WTC11 (cell line): ENCODE results near the gene KCNJ15. TPM values are rescaled to one million over a fixed set of nuclear protein-coding genes. Genes with fewer than 3 reads are reported as not detected.

Experiments used
- ATAC-seq: fragments of 200-7000 bp; cut with Tn5 transposase; 2 replicates; pipeline ENCODE4 v1.10.0; 2021; ENCODE audit warnings: mild to moderate bottlenecking, moderate library complexity
- CTCF ChIA-PET: fragments of 300-600 bp; sonication (Branson Sonifier 250); formaldehyde crosslinking; loops from one replicate; lab custom pipeline; 2021; ENCODE audit warnings: antibody characterized with exemption; lab: Charles Lee
- POLR2A ChIA-PET: fragments of 350-600 bp; sonication (Branson Sonifier 250); formaldehyde crosslinking; loops from one replicate; lab custom pipeline; 2021; ENCODE audit warnings: antibody characterized with exemption; lab: Charles Lee
- DNase-seq: peaks from one replicate; pipeline ENCODE4 v3.0.0; 2021; ENCODE audit warnings: low spot score
- H3K27ac Mint-ChIP-seq: 2 replicates; pipeline ENCODE4 v1.8.0; 2021; ENCODE audit warnings: mixed read lengths
- H3K27me3 Mint-ChIP-seq: 2 replicates; pipeline ENCODE4 v1.8.0; 2021; ENCODE audit warnings: low read depth, mild to moderate bottlenecking, moderate library complexity, mixed read lengths
- H3K36me3 Mint-ChIP-seq: 2 replicates; pipeline ENCODE4 v1.8.0; 2021; ENCODE audit warnings: mixed read lengths
- H3K4me1 Mint-ChIP-seq: 2 replicates; pipeline ENCODE4 v1.8.0; 2022; ENCODE audit warnings: mixed read lengths
- H3K4me3 Mint-ChIP-seq: 2 replicates; pipeline ENCODE4 v1.8.0; 2021; ENCODE audit warnings: mild to moderate bottlenecking, moderate library complexity, mixed read lengths
- H3K9me3 Mint-ChIP-seq: 2 replicates; pipeline ENCODE4 v1.8.0; 2021; ENCODE audit warnings: mixed read lengths
- E2F1 ChIP-seq: sonication (generic); formaldehyde crosslinking; IDR thresholded peaks from 2 replicates; pipeline ENCODE4 v1.8.0; 2022; ENCODE audit warnings: mild to moderate bottlenecking, missing genetic modification reagents
- FOXP4 ChIP-seq: sonication (generic); formaldehyde crosslinking; IDR thresholded peaks from 2 replicates; pipeline ENCODE4 v1.8.0; 2022; ENCODE audit warnings: mild to moderate bottlenecking, missing genetic modification reagents
- GTF2I ChIP-seq: fragments of 250-450 bp; sonication (Bioruptor Pico); conservative IDR thresholded peaks from 2 replicates; pipeline ENCODE4 v1.4.0; 2021; ENCODE audit warnings: mild to moderate bottlenecking
- HMGA2 ChIP-seq: fragments of 250-450 bp; sonication (Bioruptor Pico); IDR thresholded peaks from 2 replicates; pipeline ENCODE4 v1.4.0; 2021; ENCODE audit warnings: mild to moderate bottlenecking, moderate library complexity
- IRF2 ChIP-seq: sonication (generic); formaldehyde crosslinking; IDR thresholded peaks from 2 replicates; pipeline ENCODE4 v1.8.0; 2022; ENCODE audit warnings: low read depth, missing genetic modification reagents, borderline replicate concordance
- JAZF1 ChIP-seq: fragments of 250-450 bp; sonication (Bioruptor Pico); IDR thresholded peaks from 2 replicates; pipeline ENCODE4 v1.9.0; 2021; ENCODE audit warnings: moderate library complexity, mild to moderate bottlenecking, inconsistent platforms
- NR3C1 ChIP-seq: sonication (generic); formaldehyde crosslinking; conservative IDR thresholded peaks from 2 replicates; pipeline ENCODE4 v1.8.1; 2023; ENCODE audit warnings: low read depth, mild to moderate bottlenecking, missing genetic modification reagents
- SMAD4 ChIP-seq: sonication (generic); formaldehyde crosslinking; IDR thresholded peaks from 2 replicates; pipeline ENCODE4 v1.8.0; 2022; ENCODE audit warnings: mild to moderate bottlenecking, missing genetic modification reagents
- TCF7 ChIP-seq: sonication (generic); formaldehyde crosslinking; IDR thresholded peaks from 2 replicates; pipeline ENCODE4 v1.8.0; 2022; ENCODE audit warnings: mild to moderate bottlenecking, low read depth, missing genetic modification reagents, moderate library complexity
- ZNF219 ChIP-seq: sonication (generic); formaldehyde crosslinking; IDR thresholded peaks from 2 replicates; pipeline ENCODE4 v1.8.0; 2023; ENCODE audit warnings: missing genetic modification reagents, mild to moderate bottlenecking, borderline replicate concordance
- ZNF263 ChIP-seq: sonication (generic); formaldehyde crosslinking; IDR thresholded peaks from 2 replicates; pipeline ENCODE4 v1.8.1; 2022; ENCODE audit warnings: low read depth, mild to moderate bottlenecking, moderate library complexity, missing genetic modification reagents
- ZNF317 ChIP-seq: sonication (generic); formaldehyde crosslinking; IDR thresholded peaks from 2 replicates; pipeline ENCODE4 v1.8.1; 2023; ENCODE audit warnings: low read depth, mild to moderate bottlenecking, moderate library complexity, missing genetic modification reagents, borderline replicate concordance
- ZNF416 ChIP-seq: fragments of 250-450 bp; sonication (Bioruptor Pico); IDR thresholded peaks from 2 replicates; pipeline ENCODE4 v1.9.0; 2021; ENCODE audit warnings: mild to moderate bottlenecking, inconsistent platforms
- ZNF423 ChIP-seq: fragments of 250-450 bp; sonication (Bioruptor Pico); IDR thresholded peaks from 2 replicates; pipeline ENCODE4 v2.1.2; 2022; ENCODE audit warnings: mild to moderate bottlenecking, moderate library complexity
- ZNF671 ChIP-seq: fragments of 250-450 bp; sonication (Bioruptor Pico); IDR thresholded peaks from 2 replicates; pipeline ENCODE4 v1.8.0; 2021; ENCODE audit warnings: mild to moderate bottlenecking
- total RNA-seq: library from RNA; stranded (reverse); gene quantifications from 3 replicates; pipeline ENCODE4 v1.2.3, GENCODE V29; 2021
- TF ChIP-seq, protein P1 (sequence below): sonication (generic); formaldehyde crosslinking; IDR thresholded peaks from 2 replicates; pipeline ENCODE4 v1.8.0; 2022; ENCODE audit warnings: missing genetic modification reagents
- TF ChIP-seq, protein P2 (sequence below): fragments of 250-450 bp; sonication (Bioruptor Pico); IDR thresholded peaks from 2 replicates; pipeline ENCODE4 v1.9.0; 2021; ENCODE audit warnings: mild to moderate bottlenecking, borderline replicate concordance
- TF ChIP-seq, protein P3 (sequence below): fragments of 250-450 bp; sonication (Bioruptor Pico); IDR thresholded peaks from 2 replicates; pipeline ENCODE4 v1.9.0; 2021; ENCODE audit warnings: moderate library complexity, mild to moderate bottlenecking, inconsistent platforms, borderline replicate concordance
- TF ChIP-seq, protein P4 (sequence below): fragments of 250-450 bp; sonication (Bioruptor Pico); IDR thresholded peaks from 2 replicates; pipeline ENCODE4 v1.9.0; 2021; ENCODE audit warnings: mild to moderate bottlenecking

The KCNJ15 gene
- total RNA-seq, 1 experiment from 2014 or later = 0.57 TPM

- H3K27ac Mint-ChIP-seq = no peak overlapping the region
- no peaks in the 10 kb centered on the region for H3K27me3 Mint-ChIP-seq
- no peak for DNase-seq
- H3K4me1 Mint-ChIP-seq = peaks cover 13% of the 10 kb centered on the region
- ChIA-PET POLR2A (no interaction called here), CTCF (no interaction called here)
- H3K9me3 Mint-ChIP-seq = peaks cover 9% of the 10 kb centered on the region
- TF ChIP-seq SMAD4 (CRISPR knock-in tag) = no peak
- no peak for TF ChIP-seq NR3C1 (CRISPR knock-in tag)
- TF ChIP-seq ZNF317 (CRISPR knock-in tag) = no peak
- TF ChIP-seq GTF2I (CRISPR knock-in tag) = no peak
- no peak for TF ChIP-seq IRF2 (CRISPR knock-in tag)
- TF ChIP-seq, protein P1, sequence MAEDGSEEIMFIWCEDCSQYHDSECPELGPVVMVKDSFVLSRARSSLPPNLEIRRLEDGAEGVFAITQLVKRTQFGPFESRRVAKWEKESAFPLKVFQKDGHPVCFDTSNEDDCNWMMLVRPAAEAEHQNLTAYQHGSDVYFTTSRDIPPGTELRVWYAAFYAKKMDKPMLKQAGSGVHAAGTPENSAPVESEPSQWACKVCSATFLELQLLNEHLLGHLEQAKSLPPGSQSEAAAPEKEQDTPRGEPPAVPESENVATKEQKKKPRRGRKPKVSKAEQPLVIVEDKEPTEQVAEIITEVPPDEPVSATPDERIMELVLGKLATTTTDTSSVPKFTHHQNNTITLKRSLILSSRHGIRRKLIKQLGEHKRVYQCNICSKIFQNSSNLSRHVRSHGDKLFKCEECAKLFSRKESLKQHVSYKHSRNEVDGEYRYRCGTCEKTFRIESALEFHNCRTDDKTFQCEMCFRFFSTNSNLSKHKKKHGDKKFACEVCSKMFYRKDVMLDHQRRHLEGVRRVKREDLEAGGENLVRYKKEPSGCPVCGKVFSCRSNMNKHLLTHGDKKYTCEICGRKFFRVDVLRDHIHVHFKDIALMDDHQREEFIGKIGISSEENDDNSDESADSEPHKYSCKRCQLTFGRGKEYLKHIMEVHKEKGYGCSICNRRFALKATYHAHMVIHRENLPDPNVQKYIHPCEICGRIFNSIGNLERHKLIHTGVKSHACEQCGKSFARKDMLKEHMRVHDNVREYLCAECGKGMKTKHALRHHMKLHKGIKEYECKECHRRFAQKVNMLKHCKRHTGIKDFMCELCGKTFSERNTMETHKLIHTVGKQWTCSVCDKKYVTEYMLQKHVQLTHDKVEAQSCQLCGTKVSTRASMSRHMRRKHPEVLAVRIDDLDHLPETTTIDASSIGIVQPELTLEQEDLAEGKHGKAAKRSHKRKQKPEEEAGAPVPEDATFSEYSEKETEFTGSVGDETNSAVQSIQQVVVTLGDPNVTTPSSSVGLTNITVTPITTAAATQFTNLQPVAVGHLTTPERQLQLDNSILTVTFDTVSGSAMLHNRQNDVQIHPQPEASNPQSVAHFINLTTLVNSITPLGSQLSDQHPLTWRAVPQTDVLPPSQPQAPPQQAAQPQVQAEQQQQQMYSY (CRISPR knock-in tag) = no peak
- H3K4me3 Mint-ChIP-seq = no peak overlapping the region
- no peak for ATAC-seq
- no peaks in the 10 kb centered on the region for H3K36me3 Mint-ChIP-seq
Observed at GRCh38 chr21:38287476-38287875, 30.7 kb downstream of the KCNJ15 start.

GRCh38 chr21:38289705-38290485 is 33.1 kb downstream of the KCNJ15 start:
- H3K36me3 Mint-ChIP-seq = no peaks in the 10 kb centered on the region
- CTCF ChIA-PET = interaction anchor here (1.2 kb wide), 1 partner anchor 119 kb away, joined by 3 read pairs; no protein-coding TSS in a partner anchor

More at GRCh38 chr21:38289705-38290485, 33.1 kb downstream of the KCNJ15 start:
- ATAC-seq (no peak), DNase-seq (no peak)
- H3K4me3 Mint-ChIP-seq = no peak overlapping the region
- POLR2A ChIA-PET = no interaction called here
- H3K27ac Mint-ChIP-seq = no peak overlapping the region
- no peak for TF ChIP-seq ZNF263 (CRISPR knock-in tag)
- TF ChIP-seq, protein P2, sequence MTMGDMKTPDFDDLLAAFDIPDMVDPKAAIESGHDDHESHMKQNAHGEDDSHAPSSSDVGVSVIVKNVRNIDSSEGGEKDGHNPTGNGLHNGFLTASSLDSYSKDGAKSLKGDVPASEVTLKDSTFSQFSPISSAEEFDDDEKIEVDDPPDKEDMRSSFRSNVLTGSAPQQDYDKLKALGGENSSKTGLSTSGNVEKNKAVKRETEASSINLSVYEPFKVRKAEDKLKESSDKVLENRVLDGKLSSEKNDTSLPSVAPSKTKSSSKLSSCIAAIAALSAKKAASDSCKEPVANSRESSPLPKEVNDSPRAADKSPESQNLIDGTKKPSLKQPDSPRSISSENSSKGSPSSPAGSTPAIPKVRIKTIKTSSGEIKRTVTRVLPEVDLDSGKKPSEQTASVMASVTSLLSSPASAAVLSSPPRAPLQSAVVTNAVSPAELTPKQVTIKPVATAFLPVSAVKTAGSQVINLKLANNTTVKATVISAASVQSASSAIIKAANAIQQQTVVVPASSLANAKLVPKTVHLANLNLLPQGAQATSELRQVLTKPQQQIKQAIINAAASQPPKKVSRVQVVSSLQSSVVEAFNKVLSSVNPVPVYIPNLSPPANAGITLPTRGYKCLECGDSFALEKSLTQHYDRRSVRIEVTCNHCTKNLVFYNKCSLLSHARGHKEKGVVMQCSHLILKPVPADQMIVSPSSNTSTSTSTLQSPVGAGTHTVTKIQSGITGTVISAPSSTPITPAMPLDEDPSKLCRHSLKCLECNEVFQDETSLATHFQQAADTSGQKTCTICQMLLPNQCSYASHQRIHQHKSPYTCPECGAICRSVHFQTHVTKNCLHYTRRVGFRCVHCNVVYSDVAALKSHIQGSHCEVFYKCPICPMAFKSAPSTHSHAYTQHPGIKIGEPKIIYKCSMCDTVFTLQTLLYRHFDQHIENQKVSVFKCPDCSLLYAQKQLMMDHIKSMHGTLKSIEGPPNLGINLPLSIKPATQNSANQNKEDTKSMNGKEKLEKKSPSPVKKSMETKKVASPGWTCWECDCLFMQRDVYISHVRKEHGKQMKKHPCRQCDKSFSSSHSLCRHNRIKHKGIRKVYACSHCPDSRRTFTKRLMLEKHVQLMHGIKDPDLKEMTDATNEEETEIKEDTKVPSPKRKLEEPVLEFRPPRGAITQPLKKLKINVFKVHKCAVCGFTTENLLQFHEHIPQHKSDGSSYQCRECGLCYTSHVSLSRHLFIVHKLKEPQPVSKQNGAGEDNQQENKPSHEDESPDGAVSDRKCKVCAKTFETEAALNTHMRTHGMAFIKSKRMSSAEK = no peak
- TF ChIP-seq, protein P3, sequence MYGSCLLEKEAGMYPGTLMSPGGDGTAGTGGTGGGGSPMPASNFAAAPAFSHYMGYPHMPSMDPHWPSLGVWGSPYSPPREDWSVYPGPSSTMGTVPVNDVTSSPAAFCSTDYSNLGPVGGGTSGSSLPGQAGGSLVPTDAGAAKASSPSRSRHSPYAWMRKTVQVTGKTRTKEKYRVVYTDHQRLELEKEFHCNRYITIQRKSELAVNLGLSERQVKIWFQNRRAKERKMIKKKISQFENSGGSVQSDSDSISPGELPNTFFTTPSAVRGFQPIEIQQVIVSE = no peak
- TF ChIP-seq TCF7 (CRISPR knock-in tag) = no peak
- TF ChIP-seq ZNF416 (CRISPR knock-in tag) = no peak
- TF ChIP-seq JAZF1 (CRISPR knock-in tag) = no peak
- no peak for TF ChIP-seq ZNF671 (CRISPR knock-in tag)
- no peak for TF ChIP-seq ZNF423 (CRISPR knock-in tag)
- TF ChIP-seq E2F1 = no peak
- no peak for TF ChIP-seq FOXP4 (CRISPR knock-in tag)
- TF ChIP-seq, protein P4, sequence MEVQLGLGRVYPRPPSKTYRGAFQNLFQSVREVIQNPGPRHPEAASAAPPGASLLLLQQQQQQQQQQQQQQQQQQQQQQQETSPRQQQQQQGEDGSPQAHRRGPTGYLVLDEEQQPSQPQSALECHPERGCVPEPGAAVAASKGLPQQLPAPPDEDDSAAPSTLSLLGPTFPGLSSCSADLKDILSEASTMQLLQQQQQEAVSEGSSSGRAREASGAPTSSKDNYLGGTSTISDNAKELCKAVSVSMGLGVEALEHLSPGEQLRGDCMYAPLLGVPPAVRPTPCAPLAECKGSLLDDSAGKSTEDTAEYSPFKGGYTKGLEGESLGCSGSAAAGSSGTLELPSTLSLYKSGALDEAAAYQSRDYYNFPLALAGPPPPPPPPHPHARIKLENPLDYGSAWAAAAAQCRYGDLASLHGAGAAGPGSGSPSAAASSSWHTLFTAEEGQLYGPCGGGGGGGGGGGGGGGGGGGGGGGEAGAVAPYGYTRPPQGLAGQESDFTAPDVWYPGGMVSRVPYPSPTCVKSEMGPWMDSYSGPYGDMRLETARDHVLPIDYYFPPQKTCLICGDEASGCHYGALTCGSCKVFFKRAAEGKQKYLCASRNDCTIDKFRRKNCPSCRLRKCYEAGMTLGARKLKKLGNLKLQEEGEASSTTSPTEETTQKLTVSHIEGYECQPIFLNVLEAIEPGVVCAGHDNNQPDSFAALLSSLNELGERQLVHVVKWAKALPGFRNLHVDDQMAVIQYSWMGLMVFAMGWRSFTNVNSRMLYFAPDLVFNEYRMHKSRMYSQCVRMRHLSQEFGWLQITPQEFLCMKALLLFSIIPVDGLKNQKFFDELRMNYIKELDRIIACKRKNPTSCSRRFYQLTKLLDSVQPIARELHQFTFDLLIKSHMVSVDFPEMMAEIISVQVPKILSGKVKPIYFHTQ (CRISPR knock-in tag) = no peak
- no peak for TF ChIP-seq GTF2I (CRISPR knock-in tag)
- TF ChIP-seq HMGA2 (CRISPR knock-in tag) = no peak
- no peak for TF ChIP-seq ZNF219 (CRISPR knock-in tag)
- peaks cover 13% of the 10 kb centered on the region for H3K4me1 Mint-ChIP-seq
- peaks cover 9% of the 10 kb centered on the region for H3K9me3 Mint-ChIP-seq
- no peaks in the 10 kb centered on the region for H3K27me3 Mint-ChIP-seq
